GM18505 (cell line): ENCODE data around the gene PRKAG2.

Experiments used
- ATAC-seq: cut with Tn5 transposase; IDR thresholded peaks from one replicate; pipeline ENCODE4 v1.9.1; 2021; ENCODE audit not compliant: unreplicated experiment
- POLR2A ChIP-seq: IDR thresholded peaks from 4 replicates; pipeline ENCODE4 v1.6.1; 2011; ENCODE audit warnings: borderline replicate concordance; ENCODE audit not compliant: insufficient read depth, insufficient read length; ENCODE audit errors: extremely low read depth

PRKAG2 gene

GRCh38 chr7:151862606-151863381 lies 14.1 kb downstream of the PRKAG2 start:
- no peak for TF ChIP-seq POLR2A
- no peak for ATAC-seq

GRCh38 chr7:151861881-151862280 lies 15.0 kb downstream of the PRKAG2 start:
- TF ChIP-seq POLR2A = no peak
- no peak for ATAC-seq

GRCh38 chr7:151860771-151861170 lies 16.1 kb downstream of the PRKAG2 start:
- no peak for ATAC-seq
- no peak for TF ChIP-seq POLR2A

GRCh38 chr7:151859948-151860685 lies 16.8 kb downstream of the PRKAG2 start:
- TF ChIP-seq POLR2A = no peak
- ATAC-seq = no peak

- no peak for TF ChIP-seq POLR2A
- ATAC-seq = no peak
Measured at GRCh38 chr7:151859111-151859947, 17.6 kb downstream of the PRKAG2 start.

GRCh38 chr7:151858456-151858855 lies 18.5 kb downstream of the PRKAG2 start:
- ATAC-seq = no peak
- no peak for TF ChIP-seq POLR2A

GRCh38 chr7:151857866-151858450 lies 19.0 kb downstream of the PRKAG2 start:
- TF ChIP-seq POLR2A = no peak
- no peak for ATAC-seq

- TF ChIP-seq POLR2A = no peak
Measured at GRCh38 chr7:151857412-151857811, 19.5 kb downstream of the PRKAG2 start.

GRCh38 chr7:151856516-151856915 lies 20.4 kb downstream of the PRKAG2 start:
- ATAC-seq = no peak
- TF ChIP-seq POLR2A = no peak

More at GRCh38 chr7:151857412-151857811, 19.5 kb downstream of the PRKAG2 start:
- ATAC-seq = no peak

- no peak for TF ChIP-seq POLR2A
- ATAC-seq = no peak
Measured at GRCh38 chr7:151856098-151856497, 20.8 kb downstream of the PRKAG2 start.

- ATAC-seq = no peak
- no peak for TF ChIP-seq POLR2A
Measured at GRCh38 chr7:151854720-151855071, 22.2 kb downstream of the PRKAG2 start.

GRCh38 chr7:151853896-151854719 lies 22.8 kb downstream of the PRKAG2 start:
- no peak for ATAC-seq
- no peak for TF ChIP-seq POLR2A
